H1 (cell line): ENCODE measurements around the gene SZT2. TPM values are rescaled to one million over a fixed set of nuclear protein-coding genes. Genes with fewer than 3 reads are reported as not detected.

Experiments used
- BCL11A ChIP-seq, 2 experiments: IDR thresholded peaks; one replicate each; pipeline ENCODE4 v1.6.1; 2011; ENCODE audit warnings: low read depth in 2 of 2, low read length in 2 of 2, mild to moderate bottlenecking in 2 of 2
- KDM5A ChIP-seq: fragments of 200-600 bp; IDR thresholded peaks from 2 replicates; pipeline ENCODE4 v1.7.1; 2012; ENCODE audit warnings: mild to moderate bottlenecking, low read length, inconsistent platforms, mixed read lengths
- POU5F1 ChIP-seq: IDR thresholded peaks from 2 replicates; pipeline ENCODE4 v1.6.1; 2011; ENCODE audit warnings: low read depth, mild to moderate bottlenecking, low read length, moderate library complexity
- RAD21 ChIP-seq, 2 experiments: IDR thresholded peaks in 1 of 2; conservative IDR thresholded peaks in 1 of 2; 2 replicates each; pipeline ENCODE4 v1.6.1; 2011; ENCODE audit warnings: low read depth in 2 of 2, low read length in 2 of 2, improper control_type of control experiment in 1 of 2, inconsistent platforms in 1 of 2, mild to moderate bottlenecking in 1 of 2, moderate library complexity in 1 of 2
- RNF2 ChIP-seq: fragments of 200-900, 300-1000 bp; sonication (generic); IDR thresholded peaks from 2 replicates; pipeline ENCODE4 v1.7.1; 2016; ENCODE audit warnings: borderline replicate concordance, low read depth, mild to moderate bottlenecking, antibody characterized with exemption, low read length; ENCODE audit not compliant: poor library complexity, severe bottlenecking; ENCODE audit errors: missing control alignments
- SRF ChIP-seq: IDR thresholded peaks from 2 replicates; pipeline ENCODE4 v1.6.1; 2011; ENCODE audit warnings: mild to moderate bottlenecking, low read depth, low read length, moderate library complexity
- polyA plus RNA-seq, 7 experiments: library from polyadenylated mRNA; depleted of rRNA in 3 of 7; stranded (reverse) in 5 of 7; unstranded in 2 of 7; fragments of >200 nt in 5 of 7; fragments of 200-250 nt in 2 of 7; gene quantifications; 1 replicate in 5 of 7; 2 replicates in 1 of 7; 4 replicates in 1 of 7; pipeline versions ENCODE4 v1.2.1 to v1.2.3, GENCODE V29; 2011 to 2013; ENCODE audit warnings: missing spikeins in 2 of 7, mixed read lengths in 2 of 7
- total RNA-seq: library from RNA; stranded (reverse); fragmentation: NEBNext Ultra II Directional; extraction: Animal tissue kit (Norgen Biotek cat#: 25700); gene quantifications from 2 replicates; pipeline ENCODE4 v1.2.1, GENCODE V29; 2021

Gene SZT2
- total and polyA plus RNA-seq, 2 of the 8 experiments (the other 6 are each of a cell fraction or from before 2014, with no cell fraction given): 4.7 to 12.9 TPM

GRCh38 chr1:43367904-43368645, 21.6 kb upstream of the SZT2 start, which contains the start of gene ELOVL1 (continued):
- no peak for TF ChIP-seq RNF2
- no peak for TF ChIP-seq BCL11A (IDR thresholded peaks at IDR 0.05; ENCODE audit: low read depth in 2 of 2, low read length in 2 of 2)
- TF ChIP-seq RAD21 (IDR thresholded peaks at IDR 0.05 in 1 of 2, conservative IDR thresholded peaks at IDR 0.05 in 1 of 2; ENCODE audit: low read depth in 2 of 2, low read length in 2 of 2): peak; percentile 1 to 19; a peak in 1 of 4 replicates
- no peak for TF ChIP-seq POU5F1
- TF ChIP-seq SRF: no peak
- no peak for TF ChIP-seq KDM5A
